BLaER1 (cell line): Measurements from ENCODE around the gene KRT5.

Experiments used
- H3K27ac ChIP-seq: shearing (Covaris generic); formaldehyde crosslinking; 2 replicates; pipeline ENCODE4 v1.8.1; 2022
- H3K27me3 ChIP-seq: shearing (Covaris generic); formaldehyde crosslinking; 2 replicates; pipeline ENCODE4 v1.8.1; 2022
- H3K36me3 ChIP-seq: shearing (Covaris generic); formaldehyde crosslinking; 2 replicates; pipeline ENCODE4 v1.8.1; 2022
- H3K4me1 ChIP-seq: shearing (Covaris generic); formaldehyde crosslinking; 2 replicates; pipeline ENCODE4 v1.8.1; 2022
- H3K4me2 ChIP-seq: shearing (Covaris generic); formaldehyde crosslinking; 2 replicates; pipeline ENCODE4 v1.8.1; 2022
- H3K4me3 ChIP-seq: shearing (Covaris generic); formaldehyde crosslinking; 2 replicates; pipeline ENCODE4 v1.8.1; 2022
- H3K9ac ChIP-seq: shearing (Covaris generic); formaldehyde crosslinking; 2 replicates; pipeline ENCODE4 v1.8.1; 2022
- H3K9me3 ChIP-seq: shearing (Covaris generic); formaldehyde crosslinking; 2 replicates; pipeline ENCODE4 v1.8.1; 2022
- H4K20me1 ChIP-seq: shearing (Covaris generic); formaldehyde crosslinking; 2 replicates; pipeline ENCODE4 v1.8.1; 2022
- Cebpa-rat ChIP-seq: shearing (Covaris generic); IDR thresholded peaks from 2 replicates; pipeline ENCODE4 v1.8.1; 2022

The KRT5 gene

DNA sequence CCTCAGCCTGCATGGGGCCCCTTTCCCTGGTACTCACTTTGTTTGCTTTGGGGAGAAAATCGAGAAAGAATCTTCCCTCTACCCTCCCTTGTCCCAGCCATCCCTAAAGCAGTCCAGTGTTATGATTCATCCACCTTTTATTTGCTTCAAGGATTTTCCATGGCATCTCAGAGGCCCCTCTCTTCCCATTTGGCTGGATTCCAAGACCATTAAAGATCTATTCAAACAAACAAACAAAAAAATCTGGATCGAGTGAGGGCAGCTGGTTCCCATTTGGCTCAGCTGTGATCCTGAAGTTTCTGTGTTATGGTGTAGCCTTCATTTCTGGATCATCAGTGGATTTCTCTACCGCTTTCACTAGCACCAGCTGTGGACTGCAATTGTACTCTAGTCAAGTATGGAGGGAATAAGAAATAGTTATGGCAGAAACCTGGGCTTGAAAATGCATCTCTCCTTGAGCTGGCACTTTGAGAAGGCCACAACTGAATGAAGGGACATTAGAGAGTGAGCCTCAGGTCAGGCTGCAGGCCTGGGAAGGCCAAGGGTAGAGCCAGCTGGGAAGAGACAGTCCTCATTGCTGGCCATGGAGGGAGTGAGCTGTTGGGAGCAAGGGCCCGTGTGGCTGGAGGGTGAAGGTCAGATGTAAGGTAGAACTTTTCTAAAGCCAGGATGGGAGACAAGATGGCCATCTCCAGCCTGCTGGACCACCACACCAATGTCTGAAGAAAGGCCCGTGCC, 19.1 kb upstream of the KRT5 start:
- Histone ChIP-seq H3K27ac (no peak overlapping the region), H3K4me2 (no peak overlapping the region), H3K27me3 (no peaks in the 10 kb centered on the region)

DNA sequence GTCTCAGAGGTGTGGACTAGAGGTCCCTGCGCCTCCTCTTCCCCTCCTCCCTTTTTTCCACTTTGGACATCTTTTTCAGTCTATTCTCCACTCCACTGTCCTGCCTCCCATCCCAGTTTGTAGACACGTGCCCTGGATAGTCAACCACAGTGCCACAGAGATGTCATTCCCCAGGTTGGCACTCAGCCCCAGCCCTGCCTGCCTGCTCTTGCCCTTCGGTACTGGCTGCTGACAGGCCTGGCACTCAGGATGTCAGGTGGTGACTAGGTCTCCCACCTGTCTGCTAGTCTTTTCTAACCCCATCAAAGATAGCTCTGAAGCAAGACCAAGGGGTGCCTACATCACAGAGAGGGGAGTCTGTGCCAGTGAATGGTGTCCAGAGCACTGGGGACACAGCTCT, 16.9 kb upstream of the KRT5 start:
- TF ChIP-seq Cebpa-rat: no peak
- Histone ChIP-seq H3K27me3 (no peaks in the 10 kb centered on the region), H4K20me1 (no peaks in the 10 kb centered on the region), H3K4me3 (no peak overlapping the region), H3K36me3 (no peaks in the 10 kb centered on the region), H3K9ac (no peak overlapping the region), H3K4me1 (no peaks in the 10 kb centered on the region), H3K4me2 (no peak overlapping the region), H3K27ac (no peak overlapping the region), H3K9me3 (no peaks in the 10 kb centered on the region)

More for the DNA sequence above, 19.1 kb upstream of the KRT5 start:
- Histone ChIP-seq H3K9me3 (no peaks in the 10 kb centered on the region), H3K4me1 (no peaks in the 10 kb centered on the region), H3K4me3 (no peak overlapping the region), H3K9ac (no peak overlapping the region), H4K20me1 (no peaks in the 10 kb centered on the region), H3K36me3 (no peaks in the 10 kb centered on the region)
- TF ChIP-seq Cebpa-rat: no peak

DNA sequence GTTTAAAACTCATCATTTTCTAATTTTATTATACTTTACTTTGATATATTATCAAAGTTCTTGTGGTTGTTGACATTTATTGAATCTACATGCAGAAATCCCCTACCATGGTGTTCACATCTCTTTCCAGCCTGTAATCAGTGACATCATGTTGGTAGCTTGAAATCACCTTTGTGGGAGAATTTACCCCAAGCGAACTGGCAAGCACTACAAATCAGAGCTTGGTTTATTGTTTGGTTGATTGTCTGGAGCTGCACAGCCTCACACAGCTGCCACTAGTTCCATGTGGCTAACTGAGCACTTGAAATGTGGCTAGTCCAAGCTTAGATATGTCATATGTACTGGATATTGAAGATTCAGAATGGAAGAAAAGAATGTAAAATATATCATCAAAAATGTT, 15.4 kb upstream of the KRT5 start:
- no peak overlapping the region for H3K27ac ChIP-seq
- no peak overlapping the region for H3K9ac ChIP-seq
- no peaks in the 10 kb centered on the region for H3K27me3 ChIP-seq
- no peaks in the 10 kb centered on the region for H3K36me3 ChIP-seq
- H3K4me2 ChIP-seq: no peak overlapping the region
- no peaks in the 10 kb centered on the region for H3K9me3 ChIP-seq
- TF ChIP-seq Cebpa-rat: no peak
- no peak overlapping the region for H3K4me3 ChIP-seq
- no peaks in the 10 kb centered on the region for H4K20me1 ChIP-seq
- H3K4me1 ChIP-seq: 0 out of 2 replicates have a peak, but pooled peaks cover 3% of the 10 kb centered on the region

DNA sequence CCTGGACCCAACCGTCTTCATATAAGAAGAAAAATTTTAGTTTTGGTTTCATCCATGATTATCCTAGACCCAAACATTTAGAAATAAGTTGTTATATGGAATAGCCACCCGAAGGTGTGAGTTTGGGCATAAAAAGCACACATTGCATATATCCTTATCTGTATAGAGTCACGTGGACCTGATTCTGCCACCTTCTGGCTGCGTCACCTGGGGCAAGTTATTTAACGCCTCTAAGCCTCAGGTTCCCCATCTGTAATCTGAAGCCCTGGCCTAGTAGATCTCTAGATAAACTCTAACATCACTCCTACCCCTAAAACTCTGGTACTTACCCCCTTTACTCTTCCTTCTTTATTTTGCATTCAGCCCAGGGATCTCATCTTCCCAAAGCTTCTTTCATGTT, 14.3 kb upstream of the KRT5 start:
- no peak overlapping the region for H3K27ac ChIP-seq
- TF ChIP-seq Cebpa-rat: no peak
- H4K20me1 ChIP-seq: no peaks in the 10 kb centered on the region
- 0 out of 2 replicates have a peak, but pooled peaks cover 5% of the 10 kb centered on the region for H3K4me1 ChIP-seq
- H3K27me3 ChIP-seq: no peaks in the 10 kb centered on the region
- no peak overlapping the region for H3K4me3 ChIP-seq
- no peak overlapping the region for H3K9ac ChIP-seq
- H3K9me3 ChIP-seq: no peaks in the 10 kb centered on the region
- H3K36me3 ChIP-seq: no peaks in the 10 kb centered on the region
- H3K4me2 ChIP-seq: no peak overlapping the region

DNA sequence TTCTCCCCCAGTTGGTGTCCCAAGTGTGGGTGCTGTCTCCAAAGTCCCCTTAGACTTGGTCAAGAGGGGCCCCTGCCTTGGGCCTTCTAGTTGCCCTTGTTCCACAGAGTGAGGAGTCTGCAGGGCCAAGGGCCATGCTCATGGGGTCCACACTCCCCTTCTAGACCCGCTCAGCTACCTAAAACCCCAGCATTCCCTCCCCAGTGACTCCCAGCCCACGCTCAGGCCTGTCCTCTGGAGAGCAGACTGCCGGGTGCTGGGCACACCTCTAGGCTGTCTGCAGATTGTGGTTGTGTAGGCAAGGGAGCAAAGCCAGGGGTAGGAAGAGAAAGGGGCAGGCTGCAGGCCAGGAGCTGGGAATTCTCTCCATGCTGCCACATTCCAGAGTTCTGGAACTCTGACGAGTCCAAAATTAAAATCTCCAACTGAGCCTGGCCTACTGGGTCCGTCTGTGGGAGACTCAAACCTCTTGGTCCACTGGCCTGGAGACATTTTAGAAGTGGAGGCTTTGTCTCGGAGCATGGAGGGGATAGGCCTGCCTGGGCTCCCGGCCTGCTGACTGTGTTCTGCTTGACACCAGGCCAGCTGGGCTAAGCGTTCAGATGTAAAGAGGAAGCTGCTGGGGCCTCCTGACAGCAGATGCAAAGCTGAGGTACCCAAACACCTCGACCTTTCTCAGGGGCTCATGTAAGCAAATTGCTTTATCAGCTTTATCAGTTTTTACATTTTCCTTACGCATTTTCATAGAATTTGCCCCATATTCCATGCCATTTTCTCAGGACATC, 13.7 kb upstream of the KRT5 start:
- Histone ChIP-seq H3K36me3 (no peaks in the 10 kb centered on the region), H4K20me1 (no peaks in the 10 kb centered on the region), H3K4me2 (no peak overlapping the region), H3K9me3 (no peaks in the 10 kb centered on the region), H3K27me3 (no peaks in the 10 kb centered on the region), H3K27ac (no peak overlapping the region), H3K4me1 (0 out of 2 replicates have a peak, but pooled peaks cover 5% of the 10 kb centered on the region), H3K9ac (no peak overlapping the region), H3K4me3 (no peak overlapping the region)
- TF ChIP-seq Cebpa-rat: no peak

DNA sequence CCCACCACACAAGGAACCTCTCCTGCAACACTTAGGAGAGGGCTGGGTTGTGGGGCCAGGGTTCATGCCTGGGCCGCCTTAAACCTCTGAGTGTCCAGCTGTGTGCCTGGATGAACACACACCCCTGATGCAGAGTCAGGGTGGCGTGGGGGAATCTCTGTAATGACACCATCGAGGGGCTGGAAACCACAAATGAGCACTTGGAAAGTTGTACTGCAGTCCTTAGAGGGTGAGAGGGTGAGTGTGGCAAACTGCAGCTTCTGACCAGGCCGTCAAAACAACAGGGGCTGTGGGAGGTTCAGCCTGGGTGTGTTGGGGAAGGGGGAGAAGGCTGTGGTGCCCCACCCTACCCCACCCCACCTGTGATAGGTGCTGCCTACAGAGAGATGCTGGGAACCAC, 12.4 kb upstream of the KRT5 start:
- no peak for TF ChIP-seq Cebpa-rat
- Histone ChIP-seq H3K9me3 (no peaks in the 10 kb centered on the region), H3K4me2 (no peak overlapping the region), H3K4me1 (peaks cover 9% of the 10 kb centered on the region), H3K9ac (no peak overlapping the region), H3K4me3 (no peak overlapping the region), H3K36me3 (no peaks in the 10 kb centered on the region), H3K27me3 (no peaks in the 10 kb centered on the region), H4K20me1 (no peaks in the 10 kb centered on the region), H3K27ac (no peak overlapping the region)

DNA sequence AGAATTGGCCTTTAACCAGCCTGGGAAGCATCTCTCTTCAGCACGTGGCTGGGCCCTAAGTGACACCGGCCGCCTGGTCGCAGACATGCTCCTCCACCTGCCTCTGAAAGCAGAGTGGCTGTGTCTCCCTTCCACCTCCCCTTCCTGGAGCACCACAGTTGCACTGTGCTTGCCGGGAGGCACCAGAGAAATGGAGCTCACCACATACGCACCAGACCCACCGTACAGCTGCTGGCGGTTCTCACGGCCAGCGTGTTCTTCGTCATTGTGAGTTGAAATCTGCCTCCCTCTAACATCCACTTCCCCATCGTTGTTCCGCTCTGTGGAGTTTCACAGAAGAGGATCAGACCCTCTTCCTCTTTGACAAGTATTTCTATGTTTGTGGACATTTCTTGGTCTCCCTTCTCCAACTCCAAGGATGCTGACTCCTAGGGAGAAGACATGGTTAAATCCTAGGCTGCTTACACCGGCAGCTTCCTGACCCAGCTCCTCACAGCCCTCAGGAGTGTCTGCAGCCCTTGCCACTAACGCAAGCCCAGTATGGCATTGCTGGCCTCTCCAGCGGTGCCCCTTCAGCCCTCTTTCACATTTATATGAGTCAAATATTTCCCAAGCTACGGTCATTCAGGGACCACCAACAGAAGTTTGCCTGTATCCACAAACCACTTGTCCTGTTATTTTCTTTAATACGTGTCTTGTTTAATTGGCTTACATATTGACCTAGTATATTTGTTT, 11.5 kb upstream of the KRT5 start:
- H3K27ac ChIP-seq: no peak overlapping the region
- H3K4me1 ChIP-seq: peaks cover 18% of the 10 kb centered on the region
- no peaks in the 10 kb centered on the region for H3K36me3 ChIP-seq
- H3K9ac ChIP-seq: no peak overlapping the region
- no peaks in the 10 kb centered on the region for H3K9me3 ChIP-seq
- no peaks in the 10 kb centered on the region for H3K27me3 ChIP-seq
- no peak for TF ChIP-seq Cebpa-rat
- no peak overlapping the region for H3K4me2 ChIP-seq
- no peaks in the 10 kb centered on the region for H4K20me1 ChIP-seq
- no peak overlapping the region for H3K4me3 ChIP-seq

DNA sequence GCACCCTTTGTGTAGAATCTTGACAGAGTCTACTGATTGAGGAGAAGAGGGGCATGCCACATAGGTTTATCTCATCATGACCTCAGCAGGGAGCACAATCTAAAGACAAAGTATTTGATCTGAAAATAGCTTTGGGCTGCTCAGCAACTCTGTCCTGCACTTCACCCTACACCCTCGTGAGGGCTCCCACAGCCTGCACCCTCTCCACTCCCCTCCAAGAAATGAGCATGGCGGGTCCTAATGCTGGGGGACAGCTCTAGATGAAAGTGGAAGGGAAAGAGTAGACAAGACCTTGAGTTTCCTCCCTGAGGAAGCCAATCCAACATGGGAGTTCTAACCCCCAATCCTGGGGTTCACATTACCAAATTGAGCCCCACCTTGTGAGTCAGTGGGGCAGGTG, 10.7 kb upstream of the KRT5 start:
- no peak overlapping the region for H3K9ac ChIP-seq
- no peak overlapping the region for H3K4me2 ChIP-seq
- H3K9me3 ChIP-seq: no peaks in the 10 kb centered on the region
- H4K20me1 ChIP-seq: no peaks in the 10 kb centered on the region
- no peak for TF ChIP-seq Cebpa-rat
- no peaks in the 10 kb centered on the region for H3K27me3 ChIP-seq
- H3K27ac ChIP-seq: no peak overlapping the region
- no peak overlapping the region for H3K4me3 ChIP-seq
- H3K4me1 ChIP-seq: peaks cover 19% of the 10 kb centered on the region
- H3K36me3 ChIP-seq: no peaks in the 10 kb centered on the region

DNA sequence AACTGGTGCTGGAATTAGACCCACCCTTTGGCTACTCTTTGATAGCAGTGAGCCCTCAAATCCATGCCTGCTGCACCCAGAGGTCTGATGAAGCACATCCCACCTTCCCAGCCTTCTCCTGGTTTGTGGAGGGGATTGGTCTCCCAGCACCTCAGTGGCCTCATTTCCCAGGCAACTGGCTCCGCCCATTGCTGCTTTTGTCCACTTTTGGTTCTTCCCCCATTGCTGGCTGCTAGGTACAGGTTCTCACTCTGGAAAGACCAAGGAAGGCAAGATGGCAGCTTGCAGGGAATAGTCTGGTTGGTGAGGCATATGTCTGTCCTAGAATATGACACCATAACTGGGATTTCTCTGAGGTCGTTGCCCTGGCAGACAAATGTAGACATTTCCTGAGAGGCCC, 10.2 kb upstream of the KRT5 start:
- no peak for TF ChIP-seq Cebpa-rat
- H3K9ac ChIP-seq: no peak overlapping the region
- H3K4me1 ChIP-seq: peaks cover 19% of the 10 kb centered on the region
- H3K27me3 ChIP-seq: no peaks in the 10 kb centered on the region
- no peak overlapping the region for H3K4me3 ChIP-seq
- no peak overlapping the region for H3K4me2 ChIP-seq
- no peaks in the 10 kb centered on the region for H3K9me3 ChIP-seq
- no peaks in the 10 kb centered on the region for H3K36me3 ChIP-seq
- no peaks in the 10 kb centered on the region for H4K20me1 ChIP-seq
- no peak overlapping the region for H3K27ac ChIP-seq

DNA sequence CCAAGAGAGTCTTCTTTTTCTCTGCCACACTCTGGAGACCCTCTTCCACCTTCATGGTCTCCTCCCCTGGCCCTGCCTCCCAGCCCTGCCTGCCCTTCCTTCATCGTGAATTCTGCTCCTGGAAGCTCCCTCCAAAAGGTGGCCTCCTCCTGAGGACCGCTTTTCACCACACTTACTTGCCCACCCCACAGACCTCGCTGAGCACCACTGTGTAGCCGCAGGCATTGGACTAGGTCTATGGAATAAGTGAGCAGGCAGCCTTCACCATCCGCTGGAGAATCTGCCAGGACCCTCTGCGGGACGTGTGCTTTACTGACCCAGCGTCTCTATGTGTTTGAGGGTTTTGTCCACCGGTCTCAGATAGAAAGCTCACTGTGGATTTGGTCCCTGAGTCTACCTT, 9.7 kb upstream of the KRT5 start:
- H3K4me3 ChIP-seq: no peak overlapping the region
- no peak overlapping the region for H3K9ac ChIP-seq
- H3K36me3 ChIP-seq: no peaks in the 10 kb centered on the region
- no peak overlapping the region for H3K27ac ChIP-seq
- no peak overlapping the region for H3K4me2 ChIP-seq
- peaks cover 19% of the 10 kb centered on the region for H3K4me1 ChIP-seq
- TF ChIP-seq Cebpa-rat: no peak
- H3K27me3 ChIP-seq: no peaks in the 10 kb centered on the region
- no peaks in the 10 kb centered on the region for H4K20me1 ChIP-seq
- no peaks in the 10 kb centered on the region for H3K9me3 ChIP-seq
